ENCODE data around the gene CEACAM6. TPM values are rescaled to one million over a fixed set of nuclear protein-coding genes. Genes with fewer than 3 reads are reported as not detected.
"Not testable (repeated sequence)": the region's sequence is repeated elsewhere in the genome, so short reads cannot be mapped to it uniquely, and the experiment has no call there.

CEACAM6 gene
- total RNA-seq = 0.13 TPM in 1 of 2 replicates, not detected in the other

GRCh38 chr19:41755328-41755913 is at the start of gene CEACAM6:
Gene CEACAM6, plus strand, starts transcription at chr19:41755530. Its CDS starts 109 bp downstream, at chr19:41755639.
- no peak for DNase-seq (ENCODE audit: low read depth)
- H3K27me3 ChIP-seq (ENCODE audit: control insufficient read depth, insufficient read depth, low read length) = no peaks in the 10 kb centered on the region
- no peaks in the 10 kb centered on the region for H3K36me3 ChIP-seq (ENCODE audit: control insufficient read depth, insufficient read depth, low read length)
- no peak within 1 kb of the TSS for H3K4me3 ChIP-seq (ENCODE audit: low read depth, low read length)
- TF ChIP-seq CTCF (IDR thresholded peaks at IDR 0.05; ENCODE audit: insufficient read depth, low read length, poor library complexity, severe bottlenecking) = no peak

- TF ChIP-seq CTCF (IDR thresholded peaks at IDR 0.05; ENCODE audit: insufficient read depth, low read length, poor library complexity, severe bottlenecking) = peak; percentile 62
- no peak for DNase-seq (ENCODE audit: low read depth)
- peaks cover 3% of the 10 kb centered on the region for H3K27me3 ChIP-seq (ENCODE audit: control insufficient read depth, insufficient read depth, low read length)
- no peaks in the 10 kb centered on the region for H3K36me3 ChIP-seq (ENCODE audit: control insufficient read depth, insufficient read depth, low read length)
- no peak overlapping the region for H3K4me3 ChIP-seq (ENCODE audit: low read depth, low read length)
Measured at GRCh38 chr19:41706741-41707501, 48.4 kb upstream of the CEACAM6 start.

- no peak for TF ChIP-seq CTCF (IDR thresholded peaks at IDR 0.05; ENCODE audit: insufficient read depth, low read length, poor library complexity, severe bottlenecking)
- DNase-seq (ENCODE audit: low read depth) = no peak
- Histone ChIP-seq H3K4me3 (ENCODE audit: low read depth, low read length) (no peak overlapping the region), H3K27me3 (ENCODE audit: control insufficient read depth, insufficient read depth, low read length) (peaks cover 3% of the 10 kb centered on the region), H3K36me3 (ENCODE audit: control insufficient read depth, insufficient read depth, low read length) (no peaks in the 10 kb centered on the region)
Measured at GRCh38 chr19:41707502-41707812, 47.9 kb upstream of the CEACAM6 start.

GRCh38 chr19:41707871-41708371 is 47.4 kb upstream of the CEACAM6 start:
- peaks cover 3% of the 10 kb centered on the region for H3K27me3 ChIP-seq (ENCODE audit: control insufficient read depth, insufficient read depth, low read length)
- no peak for DNase-seq (ENCODE audit: low read depth)
- no peaks in the 10 kb centered on the region for H3K36me3 ChIP-seq (ENCODE audit: control insufficient read depth, insufficient read depth, low read length)
- no peak overlapping the region for H3K4me3 ChIP-seq (ENCODE audit: low read depth, low read length)
- no peak for TF ChIP-seq CTCF (IDR thresholded peaks at IDR 0.05; ENCODE audit: insufficient read depth, low read length, poor library complexity, severe bottlenecking)

GRCh38 chr19:41708481-41708880 is 46.8 kb upstream of the CEACAM6 start, which contains the start of gene CEACAM5:
Gene CEACAM5, plus strand, starts transcription at chr19:41708626. Its CDS starts 106 bp downstream, at chr19:41708732.
- no peak for DNase-seq (ENCODE audit: low read depth)
- TF ChIP-seq CTCF (IDR thresholded peaks at IDR 0.05; ENCODE audit: insufficient read depth, low read length, poor library complexity, severe bottlenecking) = no peak
- no peak within 1 kb of the TSS for H3K4me3 ChIP-seq (ENCODE audit: low read depth, low read length)
- peaks cover 3% of the 10 kb centered on the region for H3K27me3 ChIP-seq (ENCODE audit: control insufficient read depth, insufficient read depth, low read length)
- H3K36me3 ChIP-seq (ENCODE audit: control insufficient read depth, insufficient read depth, low read length) = no peaks in the 10 kb centered on the region

GRCh38 chr19:41709516-41709915 is 45.8 kb upstream of the CEACAM6 start:
- not testable (repeated sequence) for H3K27me3 ChIP-seq (ENCODE audit: control insufficient read depth, insufficient read depth, low read length); DNase-seq (ENCODE audit: low read depth); H3K36me3 ChIP-seq (ENCODE audit: control insufficient read depth, insufficient read depth, low read length); H3K4me3 ChIP-seq (ENCODE audit: low read depth, low read length)
